ES-I3 (cell line): ENCODE results near the gene ZFC3H1.
A peak's percentile ranks its signal among the peaks of the same experiment; 100 is the strongest.
"Not testable (repeated sequence)": the region's sequence is repeated elsewhere in the genome, so short reads cannot be mapped to it uniquely, and the experiment has no call there.

Experiments
- H3K36me3 ChIP-seq: 2 replicates; pipeline ENCODE4 v1.6.1; 2013; ENCODE audit warnings: mild to moderate bottlenecking, low read length, control low read depth, moderate library complexity; ENCODE audit not compliant: insufficient read depth
- H3K4me1 ChIP-seq: 2 replicates; pipeline ENCODE4 v1.6.1; 2013; ENCODE audit warnings: mild to moderate bottlenecking, control low read depth, low read length; ENCODE audit not compliant: insufficient read depth
- H3K9ac ChIP-seq: 2 replicates; pipeline ENCODE4 v1.6.1; 2013; ENCODE audit warnings: low read depth, mild to moderate bottlenecking, low read length, moderate library complexity
- H3K9me3 ChIP-seq: 2 replicates; pipeline ENCODE4 v1.6.1; 2013; ENCODE audit warnings: mild to moderate bottlenecking, low read length, moderate library complexity; ENCODE audit not compliant: control insufficient read depth, insufficient read depth

The ZFC3H1 gene

DNA sequence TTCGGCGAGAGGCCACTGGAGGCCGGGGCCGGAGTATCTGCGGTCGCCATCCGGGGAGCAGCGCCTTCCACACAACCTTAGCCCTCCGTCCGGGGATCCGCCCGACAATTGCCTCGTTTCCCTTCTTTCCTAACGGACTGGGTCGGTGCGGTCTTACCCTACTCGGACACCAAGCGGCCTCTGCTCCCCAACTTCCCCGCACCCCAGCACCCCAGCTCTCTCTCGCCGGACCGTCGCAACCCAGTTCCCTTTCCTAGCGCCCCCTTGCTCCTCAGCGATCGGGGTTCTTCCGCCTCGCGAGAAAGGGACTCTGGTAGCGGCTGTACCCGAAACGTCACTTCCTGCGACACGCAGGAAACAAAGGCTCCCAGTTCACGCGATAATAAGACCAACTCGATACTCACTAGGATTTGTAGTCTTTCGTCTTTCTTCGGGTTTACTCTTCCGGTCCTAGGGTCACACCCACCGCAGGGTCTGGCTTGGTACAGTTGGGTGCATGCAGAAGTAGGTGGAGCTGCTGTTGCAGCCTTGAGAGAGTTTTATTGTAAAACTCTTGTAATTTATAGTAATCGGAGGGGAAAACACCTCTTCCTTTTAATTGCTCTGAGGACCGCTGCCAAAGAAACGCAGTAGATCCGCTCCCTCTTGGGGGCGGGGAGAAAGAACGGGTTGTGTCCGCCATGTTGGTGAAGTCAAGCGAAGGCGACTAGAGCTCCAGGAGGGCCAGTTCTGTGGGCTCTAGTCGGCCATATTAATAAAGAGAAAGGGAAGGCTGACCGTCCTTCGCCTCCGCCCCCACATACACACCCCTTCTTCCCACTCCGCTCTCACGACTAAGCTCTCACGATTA lies at the start of gene ZFC3H1, which contains the start of gene THAP2:
ZFC3H1 (minus strand) TSS at position 288 of the 850 bp plus-strand sequence; CDS start at position 50, 238 bp downstream.
THAP2 (plus strand) TSS at position 741 of the 850 bp plus-strand sequence. CDS start 209 bp downstream, outside the sequence.
- Histone ChIP-seq H3K9me3 (no peaks in the 10 kb centered on the region), H3K36me3 (no peaks in the 10 kb centered on the region; the same call in 1 of the 2 replicates), H3K9ac (peak within 1 kb of the TSS; percentile 100), H3K4me1 (no peaks in the 10 kb centered on the region; the same call in 1 of the 2 replicates)

DNA sequence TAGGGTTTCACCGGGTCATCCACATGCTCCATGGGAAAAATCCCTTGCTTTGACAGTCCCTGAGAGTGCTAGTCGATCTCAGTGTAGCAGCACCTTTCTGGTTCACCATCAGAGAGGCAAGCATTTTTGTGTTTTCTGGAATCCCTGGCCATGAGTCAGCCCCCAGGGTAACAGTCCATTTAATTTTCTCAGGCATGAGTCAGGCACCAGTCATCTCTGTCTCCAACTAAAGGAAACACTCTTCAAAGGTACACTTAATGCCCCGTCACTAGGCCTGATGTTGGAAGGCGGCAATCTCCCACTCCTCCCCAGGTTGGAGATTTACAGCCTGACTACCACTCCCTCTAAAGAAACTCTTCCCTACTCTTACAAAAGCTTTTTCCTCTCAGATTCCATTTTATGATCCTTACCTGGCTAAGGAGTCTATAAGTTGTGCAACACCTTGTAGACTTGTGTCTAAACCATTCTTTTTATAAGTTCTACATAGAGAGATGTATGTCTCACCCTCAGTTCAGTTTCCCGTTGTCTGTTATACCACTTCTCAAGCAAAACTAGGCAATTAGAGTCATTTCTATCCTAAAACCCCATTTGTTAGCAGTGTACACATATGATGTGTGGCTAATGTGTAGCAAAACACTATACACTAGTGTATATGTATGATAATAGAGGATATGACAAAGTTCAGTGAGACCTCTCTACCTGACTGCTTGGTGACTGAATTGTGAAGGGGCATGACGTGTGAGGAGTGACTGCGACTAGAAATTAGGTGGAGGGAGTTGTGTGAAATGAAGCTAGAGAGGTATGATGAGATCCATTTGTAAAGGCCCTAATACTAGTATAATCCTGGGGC lies 46.9 kb upstream of the ZFC3H1 start:
- Histone ChIP-seq H3K36me3 (no peaks in the 10 kb centered on the region), H3K9ac (no peak overlapping the region), H3K9me3 (no peaks in the 10 kb centered on the region; the same call in 1 of the 2 replicates), H3K4me1 (peaks cover 8% of the 10 kb centered on the region; the same call in 1 of the 2 replicates)

DNA sequence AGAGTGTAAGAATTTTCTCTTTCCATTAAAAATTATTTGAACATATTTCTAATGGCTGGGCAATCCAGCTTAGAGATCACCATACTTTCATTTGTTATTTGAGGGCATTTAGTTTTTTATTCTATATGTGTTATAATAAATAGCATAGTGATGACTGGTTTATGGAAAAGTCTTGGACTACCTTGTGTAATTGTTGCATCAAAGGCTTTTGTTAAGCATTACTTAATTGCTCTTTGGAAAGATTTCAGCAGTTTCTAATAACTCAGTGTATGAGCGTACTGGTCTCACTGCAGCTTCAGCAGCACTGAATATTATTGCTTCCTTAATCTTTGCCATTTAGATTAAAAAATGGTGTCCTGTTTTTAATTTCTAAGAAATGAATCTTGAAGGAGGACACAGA lies 45.0 kb upstream of the ZFC3H1 start:
- no peaks in the 10 kb centered on the region for H3K36me3 ChIP-seq
- peaks cover 8% of the 10 kb centered on the region; the same call in 1 of the 2 replicates for H3K4me1 ChIP-seq
- H3K9me3 ChIP-seq: no peaks in the 10 kb centered on the region; the same call in 1 of the 2 replicates
- H3K9ac ChIP-seq: no peak overlapping the region

GRCh38 chr12:71704920-71705319 lies 41.3 kb upstream of the ZFC3H1 start:
- Histone ChIP-seq H3K9ac (no peak overlapping the region), H3K36me3 (no peaks in the 10 kb centered on the region; the same call in 1 of the 2 replicates), H3K4me1 (peaks cover 8% of the 10 kb centered on the region; the same call in 1 of the 2 replicates), H3K9me3 (no peaks in the 10 kb centered on the region)

- no peaks in the 10 kb centered on the region for H3K9me3 ChIP-seq
- no peak overlapping the region for H3K9ac ChIP-seq
- H3K36me3 ChIP-seq: no peaks in the 10 kb centered on the region; the same call in 1 of the 2 replicates
- peaks cover 8% of the 10 kb centered on the region; the same call in 1 of the 2 replicates for H3K4me1 ChIP-seq
Observed at GRCh38 chr12:71703206-71703605, 39.6 kb upstream of the ZFC3H1 start.

- no peaks in the 10 kb centered on the region for H3K9me3 ChIP-seq
- H3K4me1 ChIP-seq: peaks cover 2% of the 10 kb centered on the region; the same call in 1 of the 2 replicates
- no peaks in the 10 kb centered on the region; the same call in 1 of the 2 replicates for H3K36me3 ChIP-seq
- H3K9ac ChIP-seq: no peak overlapping the region
Observed at GRCh38 chr12:71702590-71702989, 38.9 kb upstream of the ZFC3H1 start.

- not testable (repeated sequence) for H3K4me1 ChIP-seq, H3K9ac ChIP-seq, H3K36me3 ChIP-seq, H3K9me3 ChIP-seq
Observed at GRCh38 chr12:71702181-71702580, 38.5 kb upstream of the ZFC3H1 start.

GRCh38 chr12:71695782-71696181 lies 32.1 kb upstream of the ZFC3H1 start:
- no peaks in the 10 kb centered on the region for H3K9me3 ChIP-seq
- 0 out of 2 replicates have a peak, but pooled peaks cover 4% of the 10 kb centered on the region for H3K4me1 ChIP-seq
- H3K36me3 ChIP-seq: no peaks in the 10 kb centered on the region; the same call in 1 of the 2 replicates
- H3K9ac ChIP-seq: no peak overlapping the region

GRCh38 chr12:71694099-71694820 lies 30.6 kb upstream of the ZFC3H1 start:
- H3K36me3 ChIP-seq: no peaks in the 10 kb centered on the region
- no peaks in the 10 kb centered on the region for H3K9me3 ChIP-seq
- H3K9ac ChIP-seq: no peak overlapping the region
- H3K4me1 ChIP-seq: 0 out of 2 replicates have a peak, but pooled peaks cover 4% of the 10 kb centered on the region

GRCh38 chr12:71693651-71694050 lies 30.0 kb upstream of the ZFC3H1 start:
- not testable (repeated sequence) for H3K36me3 ChIP-seq, H3K4me1 ChIP-seq, H3K9ac ChIP-seq, H3K9me3 ChIP-seq

DNA sequence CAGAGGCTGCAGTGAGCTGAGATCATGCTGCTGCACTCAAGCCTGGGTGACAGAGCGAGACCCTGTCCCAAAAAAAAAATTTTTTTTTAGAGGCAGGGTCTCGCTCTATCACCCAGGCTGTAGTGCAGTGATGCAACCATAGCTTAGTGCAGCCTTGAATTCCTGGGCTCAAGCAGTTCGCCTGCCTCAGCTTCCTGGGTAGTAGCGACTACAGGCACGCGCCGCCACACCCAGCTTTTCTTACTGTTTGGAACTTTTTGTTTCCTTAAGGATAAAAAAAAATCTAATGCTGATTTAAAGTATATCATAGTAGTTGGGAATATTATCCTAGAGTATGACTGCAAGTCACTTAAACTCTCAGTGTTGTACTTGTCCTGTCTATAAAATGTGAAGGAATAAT lies 29.5 kb upstream of the ZFC3H1 start:
- Histone ChIP-seq H3K36me3 (no peaks in the 10 kb centered on the region), H3K9ac (no peak overlapping the region), H3K9me3 (no peaks in the 10 kb centered on the region), H3K4me1 (0 out of 2 replicates have a peak, but pooled peaks cover 4% of the 10 kb centered on the region)

- Histone ChIP-seq H3K9me3 (no peaks in the 10 kb centered on the region), H3K4me1 (peaks cover 6% of the 10 kb centered on the region; the same call in 1 of the 2 replicates), H3K36me3 (no peaks in the 10 kb centered on the region), H3K9ac (no peak overlapping the region)
Observed at GRCh38 chr12:71691504-71692129, 28.0 kb upstream of the ZFC3H1 start.

DNA sequence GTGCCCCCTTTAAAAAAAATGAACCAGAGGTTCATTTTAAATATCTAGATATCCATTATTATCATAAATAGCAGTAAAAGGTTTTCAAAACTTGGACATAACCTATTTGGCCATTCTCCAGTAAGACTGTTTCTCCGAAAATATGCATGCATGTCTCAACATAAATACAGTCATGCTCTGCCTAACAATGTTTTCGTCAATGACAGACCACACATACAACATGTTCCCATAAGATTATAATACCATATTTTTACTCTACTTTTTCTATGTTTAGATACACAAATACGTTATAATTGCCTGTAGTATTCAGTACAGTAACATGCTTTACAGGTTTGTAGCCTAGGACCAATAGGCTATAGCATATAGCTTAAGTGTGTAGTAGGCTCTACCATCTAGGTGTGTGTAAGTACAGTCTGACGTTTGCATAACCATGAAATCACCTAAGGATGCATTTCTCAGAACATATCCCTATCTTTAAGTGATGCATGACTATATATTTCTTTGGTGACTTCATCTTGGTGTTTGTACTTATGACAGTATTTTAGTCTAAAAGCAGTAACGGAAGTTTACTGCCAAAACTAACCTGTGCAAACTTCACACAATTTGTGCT lies 25.4 kb upstream of the ZFC3H1 start:
- H3K36me3 ChIP-seq: no peaks in the 10 kb centered on the region
- H3K9me3 ChIP-seq: no peaks in the 10 kb centered on the region
- peaks cover 5% of the 10 kb centered on the region; the same call in 1 of the 2 replicates for H3K4me1 ChIP-seq
- H3K9ac ChIP-seq: no peak overlapping the region
